Left cardiac atrium (tissue), 4 donors: Measurements from ENCODE around the gene GRID2IP. TPM values are rescaled to one million over a fixed set of nuclear protein-coding genes. Genes with fewer than 3 reads are reported as not detected.
"Not testable (repeated sequence)": the region's sequence is repeated elsewhere in the genome, so short reads cannot be mapped to it uniquely, and the experiment has no call there.

ENCODE experiments used
- ATAC-seq, 2 donors: fragments of 200-7000 bp; cut with Tn5 transposase; one replicate each; pipeline ENCODE4 v1.9.1; 2020; ENCODE audit warnings: mild to moderate bottlenecking in 2 of 2, moderate library complexity in 2 of 2
- DNase-seq: peaks from one replicate; pipeline ENCODE4 v3.0.0-alpha.2; 2020
- intact Hi-C, 2 donors: fragments of 100-400 bp; cut with DNase I; formaldehyde crosslinking; loops; one replicate each; pipeline versions ENCODE4 v1.14.1 to v1.15.1; 2022 to 2023
- total RNA-seq, 2 donors: library from RNA; stranded (reverse); fragmentation: NEBNext Ultra II Directional; extraction: Animal tissue kit (Norgen Biotek cat#: 25700); gene quantifications; one replicate each; pipeline ENCODE4 v1.2.1, GENCODE V29; 2021
- donor health status: DM: no; HTN: yes; CAD: no.
- donor health status: DM: no; HTN: yes; CAD: no; lungs with severe emphysema.
- donor health status: DM: yes; HTN: yes; CAD: no.
- donor health status: Dilated cardiomyopathy.

Gene GRID2IP
- total RNA-seq, 2 donors from 2014 or later: 0.08 TPM; not detected in 1

DNA sequence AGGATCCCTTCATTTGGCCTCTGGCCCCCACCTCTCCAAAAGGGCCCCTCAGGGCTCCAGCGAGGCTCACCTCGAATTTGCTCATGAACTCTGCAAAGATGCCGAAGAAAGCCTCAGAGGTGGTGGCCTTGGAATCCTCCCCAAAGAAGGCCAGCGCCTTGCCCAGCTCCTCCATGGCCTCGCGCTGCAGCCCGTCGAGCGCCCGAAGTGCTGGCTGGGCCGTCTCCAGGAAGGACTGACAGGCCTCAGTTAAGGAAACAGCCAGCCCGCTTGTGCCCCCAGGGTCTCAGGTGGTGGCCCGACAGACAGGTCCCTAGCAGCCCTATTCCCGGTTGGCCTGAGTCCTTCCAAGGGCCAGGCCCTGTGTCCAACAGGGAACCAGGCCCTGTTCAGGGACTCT, 53.3 kb downstream of the GRID2IP start:
- no peak for ATAC-seq
- no peak for DNase-seq
- intact Hi-C loops: no loop called here

- ATAC-seq (no peak), DNase-seq (no peak)
- intact Hi-C loops: no loop called here
These were observed 53.7 kb downstream of the GRID2IP start for GRCh38 chr7:6497637-6497905.

DNA sequence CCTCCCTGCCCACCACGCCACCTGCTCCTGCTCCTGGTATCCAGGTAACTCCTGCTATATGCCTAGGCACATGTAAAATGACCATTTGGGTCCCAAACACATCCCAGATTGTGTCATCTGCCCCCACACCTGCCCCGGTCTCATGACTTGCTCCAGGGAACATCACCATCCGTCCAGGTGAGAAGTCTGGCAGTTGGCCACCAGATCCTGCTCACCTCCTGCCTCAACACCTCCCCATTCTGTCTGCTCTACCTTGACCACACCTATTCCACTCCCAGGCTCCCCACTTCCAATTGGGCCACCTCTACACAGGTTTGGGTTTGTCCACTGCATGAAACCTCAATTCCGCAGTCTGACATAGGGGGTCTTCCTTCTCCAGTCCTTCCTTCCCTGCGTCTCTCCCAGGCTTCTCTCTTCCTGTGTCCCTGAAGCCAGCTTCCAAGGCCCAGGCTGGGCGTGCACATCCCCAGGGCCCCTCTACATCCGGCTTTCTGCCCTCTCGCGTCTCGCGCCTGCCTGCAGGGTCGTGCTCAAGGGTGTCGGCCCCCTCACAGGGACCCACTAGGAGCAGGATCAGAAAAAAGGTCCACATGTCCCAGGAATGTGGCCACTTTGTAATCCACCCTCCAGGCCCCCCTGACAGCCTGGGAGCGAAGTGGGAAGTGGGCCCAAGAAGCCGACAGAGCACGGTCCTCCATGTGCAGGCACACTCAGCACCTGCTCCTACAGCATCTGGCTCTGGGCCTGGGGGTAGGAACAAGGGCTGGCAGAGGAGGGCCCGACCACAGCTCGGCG, 54.2 kb downstream of the GRID2IP start:
- intact Hi-C loops: no loop called here
- DNase-seq (no peak), ATAC-seq (no peak)

DNA sequence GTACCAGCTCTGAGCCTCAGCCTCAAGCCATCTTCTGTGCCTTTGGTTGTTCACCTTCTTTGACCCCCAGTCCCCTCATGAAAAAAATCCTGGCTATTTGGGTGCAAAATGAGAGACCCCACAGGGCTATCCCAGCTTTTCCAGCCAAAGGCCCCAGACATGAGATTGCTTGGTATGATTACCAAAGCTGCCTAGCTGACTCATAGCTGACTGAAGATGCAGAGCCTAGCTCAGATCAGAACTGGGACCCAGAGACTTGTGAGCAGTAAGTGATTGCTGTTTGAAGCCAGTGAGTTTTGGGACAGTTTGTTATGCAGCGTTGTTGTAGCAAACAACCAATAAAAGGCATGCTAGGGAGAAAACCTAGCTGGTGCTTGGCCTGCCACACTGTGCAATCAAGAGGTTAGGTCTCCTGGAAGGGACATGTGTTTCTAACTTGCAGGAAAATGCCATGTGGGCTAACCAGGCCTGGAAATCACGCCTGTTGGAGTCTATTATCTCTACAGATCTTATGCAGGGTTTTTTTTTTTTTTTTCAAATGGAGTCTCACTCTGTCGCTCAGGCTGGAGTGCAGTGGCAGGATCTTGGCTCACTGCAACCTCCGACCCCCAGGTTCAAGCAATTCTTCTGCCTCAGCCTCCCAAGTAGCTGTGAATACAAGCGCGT, 55.5 kb downstream of the GRID2IP start:
- intact Hi-C loops: no loop called here
- DNase-seq (no peak), ATAC-seq (no peak)

DNA sequence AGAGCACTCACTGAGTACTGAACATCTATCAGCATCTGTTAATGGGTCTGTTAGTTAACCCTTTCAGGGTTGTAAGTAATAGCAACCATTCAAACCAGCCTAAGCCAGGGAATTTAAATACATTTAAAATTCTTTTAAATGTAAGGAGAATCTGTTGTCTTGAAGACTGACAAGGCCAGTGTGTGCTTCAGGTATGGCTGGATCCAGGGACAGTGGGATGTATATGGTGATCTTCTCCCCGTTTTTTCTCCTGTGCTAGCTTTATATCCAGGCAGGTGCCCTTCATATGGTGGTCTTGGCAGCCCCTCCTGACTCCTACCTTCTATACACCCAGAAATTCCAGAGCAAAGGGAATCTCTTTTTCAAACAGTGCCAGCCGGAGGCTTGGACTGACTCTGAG, 56.9 kb downstream of the GRID2IP start:
- no peak for ATAC-seq
- intact Hi-C loops: no loop called here
- no peak for DNase-seq

DNA sequence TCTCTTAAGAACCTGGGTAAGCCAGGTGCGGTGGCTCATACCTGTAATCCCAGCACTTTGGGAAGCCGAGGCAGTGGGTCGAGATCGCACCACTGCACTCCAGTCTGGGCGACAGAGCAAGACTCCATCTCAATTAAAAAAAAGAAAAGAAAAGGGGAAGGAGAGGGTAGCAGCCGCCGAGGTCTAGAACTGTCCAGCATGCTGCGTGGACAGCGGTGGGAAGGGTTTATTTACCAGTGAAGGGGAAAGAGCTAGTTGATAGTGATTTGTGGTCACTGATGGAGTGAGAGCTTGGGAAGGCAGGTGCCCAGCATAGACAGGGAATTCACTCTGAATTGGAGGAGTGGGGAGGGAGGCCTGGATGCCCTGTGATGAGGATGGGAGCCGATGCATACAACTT, 60.1 kb downstream of the GRID2IP start:
- intact Hi-C loops: no loop called here
- DNase-seq (no peak), ATAC-seq (no peak)

DNA sequence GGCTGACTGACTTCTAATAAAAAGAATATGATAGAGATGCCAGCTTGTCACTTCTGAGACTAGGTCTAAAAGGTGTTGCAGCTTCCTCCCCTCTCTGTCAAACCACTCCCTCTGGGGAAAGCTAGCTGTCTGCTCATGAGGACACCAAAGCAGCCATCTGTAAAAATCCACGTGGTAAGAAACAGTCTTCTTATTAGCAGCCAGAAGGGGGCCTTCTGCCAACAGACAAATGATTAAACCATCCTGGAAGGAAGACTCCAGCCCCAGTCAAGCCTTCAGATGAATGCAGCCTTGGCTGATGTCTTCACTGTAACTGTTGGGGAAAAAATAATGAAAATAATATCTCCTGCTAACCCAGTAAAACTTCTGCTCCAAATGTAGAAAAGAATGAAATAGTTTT, 61.6 kb downstream of the GRID2IP start:
- intact Hi-C loops: no loop called here
- DNase-seq: no peak
- ATAC-seq: no peak

GRCh38 chr7:6487184-6487545, 64.1 kb downstream of the GRID2IP start:
- intact Hi-C loops: no loop called here
- DNase-seq: no peak
- no peak for ATAC-seq

DNA sequence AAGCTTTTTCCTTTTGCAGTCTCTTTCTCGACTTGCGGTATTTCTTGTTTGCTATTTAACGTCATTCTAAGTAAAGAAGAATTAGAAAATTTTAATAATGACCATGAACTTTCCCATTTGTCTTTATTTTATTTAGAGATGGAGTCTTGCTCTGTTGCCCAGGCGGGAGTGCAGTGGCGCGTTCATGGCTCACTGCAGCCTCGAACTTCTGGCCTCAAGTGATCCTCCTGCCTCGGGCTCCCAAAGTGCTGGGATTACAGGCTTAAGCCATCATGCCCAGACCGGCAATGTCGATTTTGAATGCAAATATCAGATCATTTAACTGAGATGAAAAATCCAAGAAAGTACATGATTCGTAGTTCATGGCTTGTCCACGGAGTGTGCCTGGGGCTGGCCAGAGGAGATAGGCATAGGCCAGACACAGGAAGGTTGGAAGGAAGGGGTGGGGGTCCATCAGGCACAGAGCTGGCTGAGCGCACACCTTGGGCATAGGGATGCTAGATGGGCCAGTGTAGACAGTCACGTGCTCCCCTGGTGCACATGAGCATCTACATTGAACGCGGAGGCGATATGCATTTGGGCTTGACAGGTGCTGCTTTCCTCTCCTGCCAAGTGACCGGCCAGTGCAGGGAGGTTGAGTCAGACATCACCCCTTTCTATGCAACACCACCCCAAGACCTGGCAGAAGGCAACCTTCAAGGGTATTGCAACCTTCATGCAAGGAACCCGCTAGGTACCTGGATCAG, 64.7 kb downstream of the GRID2IP start:
- intact Hi-C loops: no loop called here
- DNase-seq (no peak), ATAC-seq (no peak)

DNA sequence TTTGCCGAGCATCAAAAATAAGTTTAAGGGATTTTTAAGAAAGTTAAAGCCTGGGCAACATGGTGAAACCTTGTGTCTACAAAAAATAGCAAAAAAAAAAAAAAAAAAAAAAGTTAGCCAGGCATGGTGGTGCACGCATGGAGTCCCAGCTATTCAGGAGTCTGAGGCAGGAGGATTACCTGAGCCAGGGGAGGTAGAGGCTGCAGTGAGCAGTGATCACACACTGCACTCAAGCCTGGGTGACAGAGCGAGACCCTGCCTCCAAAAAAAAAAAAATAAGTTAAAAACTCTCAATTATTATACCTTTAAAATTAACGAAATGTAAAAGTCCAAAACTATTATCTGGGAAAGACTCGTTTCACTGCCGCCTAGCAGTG, 68.5 kb downstream of the GRID2IP start:
- no peak for DNase-seq

DNA sequence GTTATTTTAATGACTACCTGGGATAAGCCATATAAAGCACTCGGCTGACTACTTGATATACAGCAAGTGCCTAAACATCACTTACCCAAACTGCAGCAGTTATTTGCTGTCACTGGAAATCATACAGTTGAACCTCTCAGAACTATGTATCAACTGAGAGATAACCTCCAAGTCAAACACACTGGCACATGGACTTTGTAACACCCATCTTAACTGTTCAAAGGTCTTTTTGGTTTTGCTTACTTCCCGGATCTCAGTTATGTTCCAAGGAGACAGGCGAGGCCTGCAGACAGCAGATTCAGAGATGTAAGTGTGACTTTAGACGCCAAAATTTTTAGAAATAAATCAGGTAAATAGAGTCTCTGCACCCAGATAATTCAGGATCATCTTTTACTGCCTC, 69.0 kb downstream of the GRID2IP start:
- intact Hi-C loops: no loop called here
- ATAC-seq: no peak

More for the DNA sequence above, 68.5 kb downstream of the GRID2IP start:
- ATAC-seq: no peak
- intact Hi-C loops: no loop called here

GRCh38 chr7:6481445-6481844, 69.8 kb downstream of the GRID2IP start:
- intact Hi-C loops: no loop called here
- ATAC-seq (no peak), DNase-seq (no peak)

More for the DNA sequence above, 69.0 kb downstream of the GRID2IP start:
- DNase-seq: no peak

DNA sequence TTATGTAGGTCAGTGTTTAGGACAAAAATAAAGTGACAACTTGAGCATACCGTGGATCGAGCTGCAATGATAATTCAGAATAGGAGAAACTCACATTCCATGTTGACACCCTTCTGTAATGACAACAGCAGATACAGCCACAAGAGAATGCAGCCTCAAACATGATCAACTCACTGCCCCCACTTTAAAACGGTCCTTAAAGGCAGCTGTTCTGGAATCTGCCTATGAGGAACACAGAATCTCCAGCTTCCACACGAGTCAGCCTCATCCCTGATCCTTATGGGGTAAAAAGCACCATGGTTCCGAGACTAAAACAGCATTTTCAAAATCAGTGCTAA, 71.0 kb downstream of the GRID2IP start:
- no peak for ATAC-seq
- no peak for DNase-seq
- intact Hi-C loops: no loop called here

DNA sequence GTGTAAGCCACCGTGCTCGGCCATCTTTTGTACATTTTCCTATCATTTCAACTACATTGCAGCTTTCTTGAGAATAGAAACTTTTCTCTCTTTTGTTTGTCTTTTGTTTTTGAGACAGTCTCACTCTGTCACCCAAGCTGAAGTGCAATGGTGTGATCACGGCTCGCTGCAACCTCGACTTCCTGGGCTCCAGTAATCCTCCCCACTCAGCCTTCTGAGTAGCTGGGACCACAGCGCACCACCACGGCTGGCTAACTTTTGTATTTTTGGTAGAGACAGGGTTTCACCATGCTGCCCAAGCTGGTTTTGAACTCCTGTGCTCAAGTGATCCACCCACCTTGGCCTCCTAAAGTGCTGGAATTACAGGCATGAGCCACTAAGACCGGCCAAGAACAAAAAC, 72.2 kb downstream of the GRID2IP start:
- intact Hi-C loops: no loop called here
- no peak for ATAC-seq
- no peak for DNase-seq

GRCh38 chr7:6478186-6478585, 73.1 kb downstream of the GRID2IP start:
- ATAC-seq (no peak), DNase-seq (no peak)
- intact Hi-C loops: no loop called here

DNA sequence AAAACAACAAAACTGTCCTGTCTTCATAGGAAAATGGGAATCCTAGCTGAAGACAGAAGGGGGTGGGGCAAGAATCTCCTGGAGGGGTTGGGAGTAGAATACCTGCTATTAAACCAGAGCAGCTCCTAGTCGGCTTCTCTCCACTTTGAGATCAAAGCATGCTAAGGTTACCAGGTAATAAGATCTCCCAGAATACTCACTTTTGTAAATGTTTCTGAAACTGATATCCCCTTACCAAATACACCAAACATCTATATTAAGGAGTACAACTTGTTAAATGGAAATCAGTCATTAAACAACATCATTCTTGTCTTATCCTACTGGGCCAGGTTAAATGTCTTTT, 74.0 kb downstream of the GRID2IP start:
- DNase-seq: no peak
- intact Hi-C loops: no loop called here
- ATAC-seq: no peak

DNA sequence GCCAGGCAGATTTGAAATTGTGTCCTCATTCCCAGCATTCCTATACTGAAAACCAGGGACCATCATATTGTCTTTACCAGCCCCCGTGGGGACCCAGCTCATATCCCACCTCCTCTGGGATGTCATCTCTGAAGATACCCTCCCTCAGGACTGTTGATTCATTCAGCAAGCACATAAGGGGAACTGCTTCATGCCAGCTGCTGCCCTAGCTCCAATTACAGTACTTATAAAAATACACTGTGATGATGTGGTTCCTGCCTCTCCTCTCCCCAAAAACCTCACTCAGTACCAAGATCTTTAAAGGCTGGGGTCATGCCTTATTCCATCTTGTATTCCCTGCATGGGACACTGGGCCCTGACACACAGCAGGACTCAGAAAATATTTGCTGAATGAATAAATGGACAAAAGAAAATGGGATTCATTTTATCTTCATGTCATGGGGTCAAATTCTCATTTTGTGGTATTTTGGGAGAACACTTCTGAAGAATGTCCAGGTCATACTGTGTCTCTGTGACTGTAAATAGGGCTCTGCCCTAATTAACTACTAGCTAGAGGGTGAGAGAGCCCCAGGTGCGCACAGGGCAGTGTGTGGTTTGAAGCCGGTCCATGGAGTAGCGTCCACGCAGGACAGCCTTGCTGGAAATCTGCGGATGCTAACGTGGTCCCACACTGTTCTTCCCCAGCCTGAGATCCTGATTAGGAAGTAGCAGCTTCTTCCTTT, 74.5 kb downstream of the GRID2IP start:
- DNase-seq: no peak
- intact Hi-C loops: no loop called here
- ATAC-seq: peak in 1 of 2 donors; percentile 14

DNA sequence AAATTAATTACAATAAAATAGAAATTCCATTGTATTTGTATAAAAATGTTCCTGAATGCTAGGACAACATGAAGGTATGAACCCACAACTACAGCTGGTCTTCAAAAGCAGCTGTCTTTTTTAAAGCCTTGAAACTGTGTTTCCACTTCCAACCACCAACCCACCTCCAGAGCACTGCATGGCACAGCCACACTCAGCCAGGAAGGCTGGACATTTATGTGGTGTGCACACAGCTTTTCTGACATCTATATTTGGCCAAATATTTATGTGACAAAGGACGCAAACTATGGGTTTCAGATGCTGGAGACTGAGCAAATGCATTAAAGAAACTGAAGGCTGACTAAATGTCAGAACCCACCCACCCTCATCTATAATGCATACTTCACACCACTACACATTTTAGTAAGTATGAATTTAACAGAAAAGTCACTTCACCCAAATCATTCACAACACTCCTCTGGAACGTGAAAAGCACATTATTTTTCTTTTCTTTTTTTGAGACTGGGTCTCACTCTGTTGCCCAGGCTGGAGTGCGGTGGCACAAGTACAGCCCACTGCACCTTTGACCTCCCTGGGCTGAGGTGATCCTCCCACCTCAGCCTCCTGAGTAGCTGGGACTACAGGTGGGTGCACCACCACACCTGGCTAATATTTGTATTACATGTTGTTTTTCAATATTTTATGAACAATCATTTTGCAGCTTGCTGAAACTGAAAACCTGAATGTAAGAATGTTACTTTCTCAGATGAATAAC, 75.7 kb downstream of the GRID2IP start:
- intact Hi-C loops: no loop called here
- DNase-seq (no peak), ATAC-seq (no peak)

GRCh38 chr7:6465862-6466261, 85.4 kb downstream of the GRID2IP start:
- DNase-seq: no peak
- intact Hi-C loops: no loop called here
- no peak for ATAC-seq

DNA sequence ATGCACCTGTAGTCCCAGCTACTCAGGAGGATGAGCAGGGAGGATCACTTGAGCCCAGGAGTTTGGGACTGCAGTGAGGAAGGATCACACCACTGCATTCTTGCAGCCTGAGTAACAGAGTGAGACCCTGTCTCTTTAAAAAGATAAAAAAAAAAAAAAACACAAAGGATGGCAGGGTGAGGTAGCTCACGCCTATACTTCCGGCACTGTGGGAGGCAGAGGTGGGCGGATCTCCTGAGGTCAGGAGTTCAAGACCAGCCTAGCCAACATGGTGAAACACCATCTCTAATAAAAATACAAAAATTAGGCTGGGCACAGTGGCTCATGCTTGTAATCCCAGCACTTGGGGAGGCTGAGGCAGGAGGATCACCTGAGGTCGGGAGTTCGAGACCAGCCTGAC, 87.7 kb downstream of the GRID2IP start:
- intact Hi-C loops: not testable (repeated sequence)

More for the DNA sequence above, 87.7 kb downstream of the GRID2IP start:
- not testable (repeated sequence) for DNase-seq, ATAC-seq
